Measurements from ENCODE around the gene ALOX5.
"Not testable (repeated sequence)": the region's sequence is repeated elsewhere in the genome, so short reads cannot be mapped to it uniquely, and the experiment has no call there.

ALOX5 gene

GRCh38 chr10:45407542-45407941 is 33.5 kb downstream of the ALOX5 start:
- DNase-seq: peak; percentile 73

GRCh38 chr10:45408421-45409319 is 34.7 kb downstream of the ALOX5 start:
- DNase-seq: no peak

- not testable (repeated sequence) for DNase-seq
These were observed 35.3 kb downstream of the ALOX5 start for GRCh38 chr10:45409347-45409746.

GRCh38 chr10:45409782-45410181 is 35.8 kb downstream of the ALOX5 start:
- DNase-seq: no peak

GRCh38 chr10:45410489-45410806 is 36.4 kb downstream of the ALOX5 start:
- DNase-seq: no peak

- peak; percentile 77 for DNase-seq
These were observed 37.0 kb downstream of the ALOX5 start for GRCh38 chr10:45410807-45411606.

- DNase-seq: no peak
These were observed 37.6 kb downstream of the ALOX5 start for GRCh38 chr10:45411607-45411940.

GRCh38 chr10:45415062-45415461 is 41.0 kb downstream of the ALOX5 start:
- DNase-seq: not testable (repeated sequence)

GRCh38 chr10:45416603-45417002 is 42.6 kb downstream of the ALOX5 start:
- no peak for DNase-seq

- DNase-seq: no peak
These were observed 43.7 kb downstream of the ALOX5 start for GRCh38 chr10:45417746-45418145.

- DNase-seq: no peak
These were observed 44.4 kb downstream of the ALOX5 start for GRCh38 chr10:45418417-45418848.

GRCh38 chr10:45418849-45419675 is 45.0 kb downstream of the ALOX5 start:
- DNase-seq: peak; percentile 80

GRCh38 chr10:45419676-45420025 is 45.6 kb downstream of the ALOX5 start:
- no peak for DNase-seq

- peak; percentile 81 for DNase-seq
These were observed 46.6 kb downstream of the ALOX5 start for GRCh38 chr10:45420453-45421192.

- DNase-seq: peak; percentile 82
These were observed 47.4 kb downstream of the ALOX5 start for GRCh38 chr10:45421221-45422097.

- DNase-seq: no peak
These were observed 48.3 kb downstream of the ALOX5 start for GRCh38 chr10:45422207-45422865.

- no peak for DNase-seq
These were observed 49.0 kb downstream of the ALOX5 start for GRCh38 chr10:45422866-45423659.

GRCh38 chr10:45423976-45424499 is 50.0 kb downstream of the ALOX5 start:
- no peak for DNase-seq

GRCh38 chr10:45424668-45425404 is 50.8 kb downstream of the ALOX5 start:
- DNase-seq: no peak

Data from hematopoietic multipotent progenitor cell treated with erythropoietin and hydrocortisone succinate and interleukin-3 and kit ligand, for 6 days (in vitro differentiated cells).